Amygdala (tissue), 56 donors: ENCODE results near the gene PCDH9.
A peak's percentile ranks its signal among the peaks of the same experiment; 100 is the strongest.
"Not testable (repeated sequence)": the region's sequence is repeated elsewhere in the genome, so short reads cannot be mapped to it uniquely, and the experiment has no call there.

Experiments used
- DNase-seq, 56 donors: peaks; one replicate each; lab custom pipeline; 2025; lab: John Stamatoyannopoulos, UW

PCDH9 gene

GRCh38 chr13:66943530-66943929 lies 286.6 kb downstream of the PCDH9 start:
- DNase-seq, result no peak

GRCh38 chr13:66940113-66940512 lies 290.0 kb downstream of the PCDH9 start:
- no peak for DNase-seq

GRCh38 chr13:66937423-66937822 lies 292.7 kb downstream of the PCDH9 start:
- no peak for DNase-seq

GRCh38 chr13:66933994-66934393 lies 296.1 kb downstream of the PCDH9 start:
- peak in 5 of 56 donors; percentile 1 to 18 (median 4) for DNase-seq

- DNase-seq, result no peak
These were observed 296.6 kb downstream of the PCDH9 start for GRCh38 chr13:66933527-66933926.

GRCh38 chr13:66927562-66927961 lies 302.6 kb downstream of the PCDH9 start:
- DNase-seq, result no peak

- no peak for DNase-seq
These were observed 303.1 kb downstream of the PCDH9 start for GRCh38 chr13:66926851-66927524.

GRCh38 chr13:66926200-66926850 lies 303.8 kb downstream of the PCDH9 start:
- no peak for DNase-seq

GRCh38 chr13:66922444-66922843 lies 307.7 kb downstream of the PCDH9 start:
- DNase-seq, result no peak

- no peak for DNase-seq
These were observed 308.7 kb downstream of the PCDH9 start for GRCh38 chr13:66921437-66921836.

- peak in 1 of 56 donors; percentile 29 for DNase-seq
These were observed 314.4 kb downstream of the PCDH9 start for GRCh38 chr13:66915596-66916185.

- DNase-seq, result no peak
These were observed 316.0 kb downstream of the PCDH9 start for GRCh38 chr13:66914155-66914554.

- DNase-seq, result no peak
These were observed 318.7 kb downstream of the PCDH9 start for GRCh38 chr13:66911411-66911939.

- no peak for DNase-seq
These were observed 330.2 kb downstream of the PCDH9 start for GRCh38 chr13:66899955-66900354.

- no peak for DNase-seq
These were observed 333.2 kb downstream of the PCDH9 start for GRCh38 chr13:66896933-66897332.

GRCh38 chr13:66895780-66896179 lies 334.4 kb downstream of the PCDH9 start:
- peak in 2 of 56 donors; percentile 4 to 17 for DNase-seq

- DNase-seq, result no peak
These were observed 334.8 kb downstream of the PCDH9 start for GRCh38 chr13:66895320-66895719.

- DNase-seq, result peak in 1 of 56 donors; percentile 2
These were observed 341.4 kb downstream of the PCDH9 start for GRCh38 chr13:66888698-66889097.

- DNase-seq, result peak in 12 of 56 donors; percentile 1 to 58 (median 16)
These were observed 343.0 kb downstream of the PCDH9 start for GRCh38 chr13:66887088-66887487.

- DNase-seq, result peak in 43 of 56 donors; percentile 4 to 83 (median 27)
These were observed 343.9 kb downstream of the PCDH9 start for GRCh38 chr13:66886264-66886663.

GRCh38 chr13:66881170-66881569 lies 349.0 kb downstream of the PCDH9 start:
- not testable (repeated sequence) for DNase-seq

- no peak for DNase-seq
These were observed 350.1 kb downstream of the PCDH9 start for GRCh38 chr13:66879988-66880387.
